ENCODE results near the gene GALNT8.

- TF ChIP-seq CTCF (IDR thresholded peaks at IDR 0.05) (no peak), POLR2A (IDR thresholded peaks at IDR 0.05) (no peak)
Measured at GRCh38 chr12:4800555-4800954, 80.4 kb downstream of the GALNT8 start.
